Measurements from ENCODE around the gene SMU1.

The SMU1 gene

DNA sequence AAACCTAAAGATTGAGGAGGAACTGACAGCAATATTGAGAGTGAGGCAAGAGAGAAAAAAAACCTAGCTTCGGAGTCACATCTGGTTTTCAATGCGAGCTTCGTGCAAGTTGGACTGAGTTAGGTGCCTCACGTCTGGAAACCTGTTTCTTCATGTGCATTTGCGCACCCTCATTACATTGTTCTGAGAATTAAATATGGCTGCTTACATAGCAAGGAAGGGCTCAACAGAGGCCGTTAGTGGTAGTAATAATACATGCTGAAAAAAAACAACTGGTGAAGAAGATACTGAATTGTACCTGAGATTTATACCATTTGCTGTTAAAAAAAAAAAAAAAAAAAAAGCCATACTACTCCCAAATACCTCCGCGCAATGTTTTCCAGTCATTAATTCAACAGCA lies 32.8 kb downstream of the SMU1 start:
- no peak for DNase-seq

- DNase-seq = no peak
These were observed 34.0 kb downstream of the SMU1 start for GRCh38 chr9:33042473-33042872.

- no peak for DNase-seq
These were observed 34.9 kb downstream of the SMU1 start for GRCh38 chr9:33041432-33042188.

- DNase-seq = no peak
These were observed 35.6 kb downstream of the SMU1 start for GRCh38 chr9:33040792-33041431.

- DNase-seq = no peak
These were observed 43.6 kb downstream of the SMU1 start for GRCh38 chr9:33032865-33033264.

- DNase-seq = no peak
These were observed 44.2 kb downstream of the SMU1 start for GRCh38 chr9:33032292-33032691.

DNA sequence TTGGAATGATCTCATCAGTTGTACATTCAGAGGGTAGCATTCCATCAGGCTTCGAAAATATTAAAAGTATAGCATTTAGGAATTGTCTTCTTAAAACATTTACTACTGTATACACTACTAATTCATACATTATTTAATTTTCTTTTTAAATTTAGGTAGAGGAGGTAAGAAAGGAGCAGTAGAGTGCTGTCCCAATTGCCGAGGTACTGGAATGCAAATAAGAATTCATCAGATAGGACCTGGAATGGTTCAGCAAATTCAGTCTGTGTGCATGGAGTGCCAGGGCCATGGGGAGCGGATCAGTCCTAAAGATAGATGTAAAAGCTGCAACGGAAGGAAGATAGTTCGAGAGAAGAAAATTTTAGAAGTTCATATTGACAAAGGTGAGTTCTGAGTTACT lies 46.2 kb downstream of the SMU1 start:
- no peak for DNase-seq

DNA sequence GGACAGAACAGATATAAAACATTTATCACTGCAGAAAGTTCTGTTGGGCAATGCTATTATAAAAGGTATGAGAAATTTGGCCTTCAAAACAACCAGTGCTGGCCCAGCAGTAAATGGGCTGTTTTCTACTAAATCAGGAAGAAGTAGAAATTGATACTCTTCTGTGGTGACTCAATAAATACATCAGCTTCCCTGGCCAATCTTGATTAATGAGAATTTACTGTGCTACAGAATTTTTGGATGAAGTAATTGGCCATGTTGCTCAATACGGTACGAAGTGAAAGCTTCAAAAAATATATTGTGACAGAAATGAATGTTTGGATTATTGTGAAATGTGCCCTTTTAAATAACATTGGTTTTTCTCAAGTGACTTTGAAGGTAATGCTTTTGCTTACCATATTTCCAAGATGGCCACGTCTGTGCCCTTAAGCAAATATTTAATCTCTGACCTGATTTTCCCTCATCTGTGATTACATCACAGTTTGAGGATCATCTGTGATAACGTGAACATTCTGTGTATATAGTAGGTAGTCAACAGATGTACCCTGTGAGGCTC lies 47.2 kb downstream of the SMU1 start:
- DNase-seq = no peak

GRCh38 chr9:33025572-33026342 lies 50.7 kb downstream of the SMU1 start:
- peak; percentile 81 for DNase-seq

DNA sequence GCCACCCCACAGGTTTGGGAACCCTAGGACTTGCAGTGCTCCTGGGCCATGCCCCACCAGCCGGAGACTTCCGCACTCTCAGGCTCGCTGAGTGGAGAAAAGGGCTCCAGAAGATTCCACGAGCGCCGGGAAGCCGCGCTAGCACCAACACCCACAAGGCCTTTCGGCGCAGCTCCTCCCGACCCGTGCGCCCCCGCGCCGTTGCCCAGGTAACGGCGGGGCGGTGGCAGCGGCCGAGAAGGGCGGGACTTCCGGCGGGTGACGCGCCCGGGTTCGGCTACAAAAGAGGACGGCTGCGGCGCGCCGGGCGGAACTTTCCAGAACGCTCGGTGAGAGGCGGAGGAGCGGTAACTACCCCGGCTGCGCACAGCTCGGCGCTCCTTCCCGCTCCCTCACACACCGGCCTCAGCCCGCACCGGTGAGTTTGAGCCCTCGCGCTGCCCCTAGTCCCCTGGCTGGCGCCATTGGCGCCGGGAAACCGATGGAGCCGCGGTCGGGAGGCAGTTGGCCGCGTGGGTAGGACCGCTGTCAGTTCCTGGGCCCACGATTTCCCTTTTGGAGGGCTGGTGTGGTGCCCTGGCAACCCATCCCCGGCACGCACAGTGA lies 51.4 kb downstream of the SMU1 start, which contains the start of gene DNAJA1:
Gene DNAJA1 (plus strand): TSS at position 308 of the 606 bp plus-strand sequence. CDS start 1,212 bp downstream, outside the sequence.
- peak; percentile 96 for DNase-seq

- DNase-seq = peak; percentile 16
These were observed 52.1 kb downstream of the SMU1 start for GRCh38 chr9:33024126-33024965.

DNA sequence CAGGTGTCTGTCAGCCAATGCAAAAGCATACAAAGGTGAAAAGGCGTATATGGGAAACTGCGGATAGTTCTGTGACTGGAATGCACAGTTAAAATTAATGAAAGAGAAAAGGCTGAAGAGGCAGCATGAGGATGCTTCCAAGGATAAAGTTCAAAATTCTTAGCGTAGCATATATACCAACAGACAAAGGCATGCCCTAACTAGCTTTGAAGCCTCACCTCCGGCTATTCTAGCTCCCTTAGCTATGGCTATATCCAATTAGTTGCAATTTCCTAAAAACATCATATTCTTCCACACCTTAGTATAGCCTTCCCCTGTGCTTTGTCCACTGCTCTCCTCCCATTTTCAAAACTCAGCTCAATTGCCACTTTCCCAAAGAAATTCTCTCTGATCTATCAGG lies 52.8 kb downstream of the SMU1 start:
- no peak for DNase-seq

- no peak for DNase-seq
These were observed 53.7 kb downstream of the SMU1 start for GRCh38 chr9:33022755-33023154.

GRCh38 chr9:33022303-33022702 lies 54.2 kb downstream of the SMU1 start:
- no peak for DNase-seq

- no peak for DNase-seq
These were observed 56.7 kb downstream of the SMU1 start for GRCh38 chr9:33019797-33020196.

DNA sequence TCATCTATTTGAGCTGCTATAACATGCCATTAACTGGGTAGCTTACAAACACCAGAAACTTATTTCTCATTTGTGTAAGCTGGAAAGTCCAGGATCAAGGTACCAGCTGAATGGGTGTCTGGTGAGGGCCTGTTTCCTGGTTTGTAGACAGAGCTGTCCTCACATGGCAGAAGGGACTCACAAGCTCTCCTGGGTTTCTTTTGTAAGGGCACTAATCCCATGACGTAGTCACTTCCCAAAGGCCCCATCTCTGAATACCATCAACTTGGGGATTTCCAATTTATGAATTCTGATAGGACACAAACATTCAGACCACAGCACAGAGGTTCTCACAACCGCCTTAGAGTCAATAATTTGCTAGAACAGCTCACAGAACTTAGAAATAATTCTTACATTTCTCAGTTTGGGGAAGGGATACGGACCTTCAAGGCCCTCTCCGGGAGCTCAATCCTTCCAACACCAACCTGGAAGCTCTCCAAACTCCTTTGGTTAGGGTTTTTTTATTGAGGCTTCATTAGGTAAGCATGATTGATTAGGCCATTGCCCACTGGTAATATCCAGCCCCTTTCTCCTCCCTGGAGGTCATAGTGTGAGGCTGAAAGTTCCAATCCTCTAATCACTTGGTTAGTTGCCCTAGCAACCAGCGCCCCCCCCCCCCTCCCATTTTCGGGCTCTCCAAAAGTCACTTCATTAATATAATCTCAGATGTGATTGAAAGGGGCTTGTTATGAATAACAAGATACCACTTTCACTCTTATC lies 59.0 kb downstream of the SMU1 start:
- DNase-seq = no peak

DNA sequence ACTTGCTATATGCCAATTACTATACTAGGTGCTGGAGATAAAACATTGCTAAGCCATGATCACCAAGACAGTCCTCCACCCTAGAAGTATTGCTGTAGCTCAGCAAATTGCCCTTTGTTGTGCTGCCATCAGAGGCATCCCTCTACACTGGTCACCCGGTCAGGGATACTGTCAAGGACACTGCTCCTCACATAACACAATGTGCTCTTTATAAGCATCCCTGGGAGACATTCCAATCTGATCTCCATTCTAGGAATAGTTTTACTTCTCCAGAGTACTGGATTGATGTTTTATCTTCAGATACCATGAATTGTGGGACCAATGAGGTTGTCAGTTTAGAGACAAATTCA lies 61.8 kb downstream of the SMU1 start:
- no peak for DNase-seq

- DNase-seq = no peak
These were observed 62.4 kb downstream of the SMU1 start for GRCh38 chr9:33013962-33014664.

DNA sequence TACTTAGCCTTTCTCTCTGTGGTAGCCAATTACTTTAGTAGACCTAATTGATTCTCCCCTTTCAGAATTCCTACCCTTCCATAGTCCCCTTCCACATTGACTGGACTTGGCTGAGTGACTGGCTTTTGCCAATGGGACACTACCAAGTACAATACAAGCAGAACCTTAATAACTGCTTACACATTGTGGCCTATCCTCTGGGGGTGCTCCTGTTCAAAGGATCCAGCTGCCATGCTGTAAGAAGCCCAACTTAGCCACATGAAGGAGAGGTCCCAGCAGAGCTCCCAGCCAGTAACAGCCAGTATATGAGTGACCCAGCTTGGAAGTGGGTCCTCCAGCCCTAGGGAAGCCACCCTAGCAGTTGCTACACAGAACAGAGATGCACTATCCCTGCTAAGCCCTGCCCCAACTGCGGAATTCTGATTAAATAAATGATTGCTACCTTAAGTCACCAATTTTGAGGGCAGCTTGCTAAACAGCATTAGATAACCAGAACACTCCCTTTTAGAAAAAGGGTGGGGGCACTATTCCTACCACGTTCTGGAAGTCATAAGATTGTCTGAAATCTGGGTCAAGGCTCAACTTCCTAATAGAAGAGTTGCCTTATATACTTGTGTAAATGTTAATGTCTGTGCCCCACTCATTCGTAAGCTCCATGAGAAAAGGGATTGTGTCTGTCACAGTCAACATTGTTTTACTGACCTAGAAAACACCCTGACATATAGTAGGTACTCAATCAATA lies 64.0 kb downstream of the SMU1 start:
- DNase-seq = no peak

DNA sequence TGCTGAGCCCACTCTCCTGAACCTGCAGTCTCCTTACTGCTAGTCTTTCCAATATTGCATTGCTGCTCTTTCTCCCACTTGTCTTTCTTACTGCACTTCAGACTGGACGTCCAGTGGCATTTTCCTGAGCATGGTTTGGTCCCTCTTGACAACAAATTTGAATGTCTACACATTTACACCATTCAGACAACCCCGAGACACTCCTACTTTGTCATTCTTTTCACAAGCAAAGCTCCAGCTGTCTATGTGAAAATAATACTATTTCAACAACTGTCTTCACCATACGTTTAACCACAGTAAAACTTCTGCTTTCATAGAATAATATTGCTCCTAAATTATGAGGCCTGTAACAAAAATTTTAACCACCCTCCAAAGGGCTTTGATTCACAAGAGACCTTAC lies 64.6 kb downstream of the SMU1 start:
- no peak for DNase-seq
